Mesenchymal stem cell (in vitro differentiated cells and primary cell): ENCODE results near the gene RNF175.
A peak's percentile ranks its signal among the peaks of the same experiment; 100 is the strongest.

Source experiments
- DNase-seq: peaks from one replicate; pipeline ENCODE4 v3.0.0-alpha.2; 2013
- H2AFZ ChIP-seq: one replicate; pipeline ENCODE4 v1.6.1; 2013; ENCODE audit warnings: low read depth, mild to moderate bottlenecking, control low read depth, inconsistent platforms, low read length, moderate library complexity
- H2AK5ac ChIP-seq: 2 replicates; pipeline ENCODE4 v1.6.1; 2013; ENCODE audit warnings: low read length, moderate library complexity, mild to moderate bottlenecking, inconsistent platforms; ENCODE audit not compliant: severe bottlenecking
- H2BK120ac ChIP-seq: one replicate; pipeline ENCODE4 v1.6.1; 2013; ENCODE audit warnings: low read depth, mild to moderate bottlenecking, inconsistent platforms, low read length, moderate library complexity
- H2BK12ac ChIP-seq, 2 experiments: one replicate each; pipeline ENCODE4 v1.6.1; 2013; ENCODE audit warnings: inconsistent platforms in 2 of 2, low read length in 2 of 2, mild to moderate bottlenecking in 2 of 2, moderate library complexity in 2 of 2, control low read depth in 1 of 2
- H2BK15ac ChIP-seq: one replicate; pipeline ENCODE4 v1.6.1; 2013; ENCODE audit warnings: mild to moderate bottlenecking, low read depth, inconsistent platforms; ENCODE audit not compliant: poor library complexity, severe bottlenecking
- H2BK5ac ChIP-seq: 2 replicates; pipeline ENCODE4 v1.6.1; 2013; ENCODE audit warnings: low read depth, mild to moderate bottlenecking, low read length, control low read depth, inconsistent platforms; ENCODE audit not compliant: poor library complexity, severe bottlenecking
- H3K14ac ChIP-seq, 2 experiments: one replicate each; pipeline ENCODE4 v1.6.1; 2013; ENCODE audit warnings: inconsistent platforms in 2 of 2, low read length in 2 of 2, control low read depth in 1 of 2, mild to moderate bottlenecking in 1 of 2, moderate library complexity in 1 of 2
- H3K18ac ChIP-seq, 2 experiments: one replicate each; pipeline ENCODE4 v1.6.1; 2013; ENCODE audit warnings: inconsistent platforms in 2 of 2, low read length in 2 of 2, control low read depth in 1 of 2, low read depth in 1 of 2, mild to moderate bottlenecking in 1 of 2
- H3K23ac ChIP-seq, 2 experiments: one replicate each; pipeline ENCODE4 v1.6.1; 2013; ENCODE audit warnings: inconsistent platforms in 2 of 2, low read length in 2 of 2, mild to moderate bottlenecking in 2 of 2, moderate library complexity in 2 of 2, control low read depth in 1 of 2
- H3K27ac ChIP-seq: 2 replicates; pipeline ENCODE4 v1.5.1; 2013; ENCODE audit warnings: mild to moderate bottlenecking, moderate library complexity, low read length, control low read depth, inconsistent platforms; ENCODE audit not compliant: poor library complexity, severe bottlenecking
- H3K27me3 ChIP-seq, 2 experiments: 2 replicates each; pipeline versions ENCODE4 v1.6.1 to v1.7.0; 2013; ENCODE audit warnings: low read length in 2 of 2, mild to moderate bottlenecking in 2 of 2, moderate library complexity in 2 of 2, control low read depth in 1 of 2, inconsistent platforms in 1 of 2; ENCODE audit not compliant: control insufficient read depth in 1 of 2, insufficient read depth in 1 of 2
- H3K36me3 ChIP-seq, 2 experiments: 2 replicates each; pipeline versions ENCODE4 v1.6.1 to v1.7.0; 2013; ENCODE audit warnings: low read length in 2 of 2, control low read depth in 1 of 2, inconsistent platforms in 1 of 2, low read depth in 1 of 2, mild to moderate bottlenecking in 1 of 2; ENCODE audit not compliant: insufficient read depth in 2 of 2, control insufficient read depth in 1 of 2
- H3K4ac ChIP-seq, 2 experiments: one replicate each; pipeline ENCODE4 v1.6.1; 2013; ENCODE audit warnings: inconsistent platforms in 2 of 2, low read length in 2 of 2, mild to moderate bottlenecking in 2 of 2, moderate library complexity in 2 of 2, control low read depth in 1 of 2, low read depth in 1 of 2
- H3K4me1 ChIP-seq: 2 replicates; pipeline ENCODE4 v1.6.1; 2013; ENCODE audit warnings: low read depth, low read length, control low read depth; ENCODE audit not compliant: control insufficient read depth, insufficient read depth
- H3K4me2 ChIP-seq: 2 replicates; pipeline ENCODE4 v1.6.1; 2013; ENCODE audit warnings: low read length, mild to moderate bottlenecking, inconsistent platforms; ENCODE audit not compliant: poor library complexity, severe bottlenecking
- H3K4me3 ChIP-seq, 2 experiments: 2 replicates each; pipeline versions ENCODE4 v1.5.1 to v1.7.0; 2013; ENCODE audit warnings: low read length in 2 of 2, mild to moderate bottlenecking in 2 of 2, control low read depth in 1 of 2, low read depth in 1 of 2; ENCODE audit not compliant: insufficient read depth in 1 of 2
- H3K79me1 ChIP-seq: replicated peaks from 2 replicates; pipeline ENCODE4 v1.6.1; 2013; ENCODE audit warnings: mild to moderate bottlenecking, control low read depth, low read length, inconsistent platforms; ENCODE audit not compliant: poor library complexity, severe bottlenecking
- H3K9ac ChIP-seq: 2 replicates; pipeline ENCODE4 v1.7.0; 2013; ENCODE audit warnings: mild to moderate bottlenecking, low read length, moderate library complexity
- H3K9me3 ChIP-seq: 2 replicates; pipeline ENCODE4 v1.7.0; 2013; ENCODE audit warnings: mild to moderate bottlenecking, low read length; ENCODE audit not compliant: control insufficient read depth
- H4K8ac ChIP-seq: one replicate; pipeline ENCODE4 v1.6.1; 2013; ENCODE audit warnings: inconsistent platforms, mild to moderate bottlenecking, low read length, moderate library complexity
- H4K91ac ChIP-seq: one replicate; pipeline ENCODE4 v1.6.1; 2013; ENCODE audit warnings: mild to moderate bottlenecking, low read length, inconsistent platforms
- WGBS: methylation state at CpG from one replicate; pipeline ENCODE4 v1.1.7; 2013; ENCODE audit warnings: mixed read lengths; 5-methylcytosine and 5-hydroxymethylcytosine counted together

The RNF175 gene

DNA sequence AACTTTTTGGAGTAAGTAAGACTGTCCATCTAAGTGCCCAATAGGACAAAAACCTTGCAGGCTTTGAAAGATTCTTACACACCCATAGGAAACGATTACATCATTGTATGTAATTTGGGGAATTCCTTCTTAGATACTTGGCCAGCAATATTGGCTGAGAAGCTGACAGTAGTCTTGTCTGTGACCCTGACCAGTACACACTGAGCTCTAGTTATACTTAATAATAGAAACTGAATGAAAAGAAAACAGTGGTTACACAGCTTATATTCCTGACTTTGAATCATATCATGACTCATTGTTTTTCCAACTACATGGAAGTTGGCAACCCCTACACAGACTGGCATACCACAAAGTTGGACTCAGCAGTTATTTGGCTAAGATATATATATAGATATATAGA lies 82.8 kb downstream of the RNF175 start:
- peaks cover 0 to 21% of the 10 kb centered on the region in 2 experiments for H3K27me3 ChIP-seq
- H2BK5ac ChIP-seq, result no peak overlapping the region
- no peak overlapping the region for H3K4me3 ChIP-seq
- no peak overlapping the region for H3K27ac ChIP-seq
- H2AFZ ChIP-seq, result no peak overlapping the region
- no peak overlapping the region for H4K8ac ChIP-seq
- H3K23ac ChIP-seq, result no peak overlapping the region
- H2BK120ac ChIP-seq, result no peak overlapping the region
- no CpG with 5 or more reads among the region's 1 CpG for WGBS
- peak; percentile 18 for DNase-seq
- H2BK12ac ChIP-seq, result no peak overlapping the region
- H3K18ac ChIP-seq, result no peak overlapping the region
- no peak overlapping the region for H3K4me2 ChIP-seq
- no peaks in the 10 kb centered on the region for H3K79me1 ChIP-seq
- no peak overlapping the region for H3K14ac ChIP-seq
- H3K36me3 ChIP-seq, result no peaks in the 10 kb centered on the region
- H3K4ac ChIP-seq, result no peak overlapping the region
- H4K91ac ChIP-seq, result no peak overlapping the region
- H2BK15ac ChIP-seq, result no peak overlapping the region
- peaks cover 6% of the 10 kb centered on the region for H3K4me1 ChIP-seq
- H3K9me3 ChIP-seq, result no peaks in the 10 kb centered on the region
- no peak overlapping the region for H3K9ac ChIP-seq
- no peak overlapping the region for H2AK5ac ChIP-seq

- Histone ChIP-seq H2BK15ac (no peak overlapping the region), H3K4me1 (peaks cover 6% of the 10 kb centered on the region), H3K23ac (no peak overlapping the region), H3K79me1 (no peaks in the 10 kb centered on the region), H3K4me3 (no peak overlapping the region), H4K91ac (no peak overlapping the region), H3K27me3 (peaks cover 0 to 21% of the 10 kb centered on the region in 2 experiments), H3K14ac (no peak overlapping the region), H3K27ac (peak overlapping the region; percentile 45), H4K8ac (no peak overlapping the region), H2AFZ (no peak overlapping the region), H3K4ac (no peak overlapping the region), H2BK120ac (no peak overlapping the region), H3K4me2 (no peak overlapping the region), H3K18ac (no peak overlapping the region), H3K36me3 (no peaks in the 10 kb centered on the region), H3K9me3 (no peaks in the 10 kb centered on the region), H2AK5ac (no peak overlapping the region), H2BK12ac (no peak overlapping the region), H3K9ac (no peak overlapping the region), H2BK5ac (no peak overlapping the region)
- WGBS, result 80% methylated on average over 5 of the region's 5 CpGs
- DNase-seq, result no peak
Measured at GRCh38 chr4:153676486-153676885, 83.3 kb downstream of the RNF175 start.

DNA sequence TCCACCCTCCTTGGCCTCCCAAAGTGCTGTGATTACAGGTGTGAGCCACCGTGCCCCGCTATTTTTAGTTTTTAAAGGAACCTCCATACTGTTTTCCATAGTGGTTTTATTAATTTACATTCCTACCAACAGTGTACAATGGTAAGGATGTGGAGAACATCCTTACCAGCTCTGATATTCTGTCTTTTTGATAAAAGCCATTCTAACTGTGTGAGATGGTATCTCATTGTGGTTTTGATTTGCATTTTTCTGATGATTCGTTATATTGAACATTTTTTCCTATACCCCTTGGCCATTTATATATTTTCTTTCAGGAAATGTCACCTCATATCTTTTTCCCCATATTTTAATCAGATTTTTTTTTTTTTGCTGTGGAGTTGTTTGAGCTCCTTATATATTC lies 90.0 kb downstream of the RNF175 start:
- Histone ChIP-seq H2BK12ac (no peak overlapping the region), H3K9ac (no peak overlapping the region), H4K8ac (no peak overlapping the region), H3K14ac (no peak overlapping the region), H4K91ac (no peak overlapping the region), H3K27me3 (peaks cover 0 to 15% of the 10 kb centered on the region in 2 experiments), H3K9me3 (no peaks in the 10 kb centered on the region), H3K4me3 (no peak overlapping the region), H2BK120ac (no peak overlapping the region), H2BK15ac (no peak overlapping the region), H3K36me3 (no peaks in the 10 kb centered on the region), H2AK5ac (no peak overlapping the region), H2AFZ (no peak overlapping the region), H3K4ac (no peak overlapping the region), H3K4me2 (no peak overlapping the region), H3K79me1 (no peaks in the 10 kb centered on the region), H3K18ac (no peak overlapping the region), H2BK5ac (no peak overlapping the region), H3K23ac (no peak overlapping the region), H3K27ac (no peak overlapping the region), H3K4me1 (no peaks in the 10 kb centered on the region)
- no CpG with 5 or more reads among the region's 3 CpGs for whole genome bisulfite sequencing
- DNase-seq, result no peak

DNA sequence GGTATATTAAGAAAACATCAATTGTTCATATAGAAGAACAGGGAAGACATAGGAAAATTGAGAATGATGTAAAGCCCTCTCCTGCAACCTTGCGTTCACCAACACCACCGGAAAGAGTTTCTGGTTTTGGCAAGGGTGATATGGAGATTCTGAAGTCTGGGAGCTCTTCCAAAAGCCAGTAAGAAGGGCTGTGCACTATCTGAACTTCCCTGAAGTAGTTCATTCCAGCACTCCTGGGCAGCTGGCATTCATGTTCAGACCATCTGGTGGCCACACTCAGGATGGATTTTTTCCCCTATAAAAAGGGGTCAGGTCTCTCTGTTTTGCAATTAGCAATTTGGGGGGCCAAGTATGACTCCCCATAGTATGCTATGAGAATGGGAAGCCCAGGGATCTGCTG lies 91.2 kb downstream of the RNF175 start:
- H3K36me3 ChIP-seq, result no peaks in the 10 kb centered on the region
- H4K8ac ChIP-seq, result no peak overlapping the region
- no peaks in the 10 kb centered on the region for H3K4me1 ChIP-seq
- no peaks in the 10 kb centered on the region for H3K9me3 ChIP-seq
- no peaks in the 10 kb centered on the region for H3K79me1 ChIP-seq
- no peak overlapping the region for H2BK5ac ChIP-seq
- no peak overlapping the region for H2BK12ac ChIP-seq
- no peak overlapping the region for H4K91ac ChIP-seq
- H3K4ac ChIP-seq, result no peak overlapping the region
- no peak overlapping the region for H3K4me3 ChIP-seq
- H3K27me3 ChIP-seq, result peaks cover 0 to 15% of the 10 kb centered on the region in 2 experiments
- no peak overlapping the region for H3K27ac ChIP-seq
- H3K18ac ChIP-seq, result no peak overlapping the region
- DNase-seq, result no peak
- no peak overlapping the region for H2BK15ac ChIP-seq
- no peak overlapping the region for H2AK5ac ChIP-seq
- no peak overlapping the region for H3K9ac ChIP-seq
- 98% methylated on average over 2 of the region's 2 CpGs for WGBS
- no peak overlapping the region for H3K23ac ChIP-seq
- H3K4me2 ChIP-seq, result no peak overlapping the region
- H2AFZ ChIP-seq, result no peak overlapping the region
- no peak overlapping the region for H2BK120ac ChIP-seq
- no peak overlapping the region for H3K14ac ChIP-seq
